GM23338 (cell line): Measurements from ENCODE around the gene DIO2. TPM values are rescaled to one million over a fixed set of nuclear protein-coding genes. Genes with fewer than 3 reads are reported as not detected.

Source experiments
- ATAC-seq: fragments of 200-7000 bp; cut with Tn5 transposase; 3 replicates; pipeline ENCODE4 v1.9.1; 2020
- DNase-seq: peaks from one replicate; pipeline ENCODE4 v3.0.0-alpha.2; 2015; ENCODE audit warnings: low spot score
- H2AFZ ChIP-seq: fragments of 200-600 bp; sonication (generic); 2 replicates; pipeline ENCODE4 v1.8.0; 2016; ENCODE audit warnings: antibody characterized with exemption, mild to moderate bottlenecking, moderate library complexity
- H3F3A ChIP-seq: fragments of 200-600 bp; sonication (generic); replicated peaks from 2 replicates; pipeline ENCODE4 v1.8.0; 2017; ENCODE audit warnings: antibody characterized with exemption, mixed run types, low read depth
- H3K27ac ChIP-seq: fragments of 200-600 bp; sonication (generic); 2 replicates; pipeline ENCODE4 v1.6.1; 2016; ENCODE audit warnings: low read depth
- H3K27me3 ChIP-seq: fragments of 200-600 bp; sonication (generic); 2 replicates; pipeline ENCODE4 v1.8.0; 2016; ENCODE audit warnings: mild to moderate bottlenecking, mixed run types, moderate library complexity; ENCODE audit not compliant: insufficient read depth
- H3K36me3 ChIP-seq: fragments of 200-600 bp; sonication (generic); 2 replicates; pipeline ENCODE4 v1.8.0; 2016; ENCODE audit warnings: mild to moderate bottlenecking; ENCODE audit not compliant: insufficient read depth
- H3K4me1 ChIP-seq: fragments of 200-600 bp; sonication (generic); 2 replicates; pipeline ENCODE4 v1.8.0; 2016; ENCODE audit warnings: mild to moderate bottlenecking, moderate library complexity; ENCODE audit not compliant: insufficient read depth
- H3K4me2 ChIP-seq: fragments of 200-600 bp; sonication (generic); 2 replicates; pipeline ENCODE4 v1.7.1; 2017; ENCODE audit warnings: mixed run types
- H3K4me3 ChIP-seq: fragments of 200-600 bp; sonication (generic); 2 replicates; pipeline ENCODE4 v1.6.1; 2016; ENCODE audit warnings: mixed run types
- H3K79me2 ChIP-seq: fragments of 200-600 bp; sonication (generic); replicated peaks from 2 replicates; pipeline ENCODE4 v1.8.0; 2017; ENCODE audit warnings: mild to moderate bottlenecking; ENCODE audit not compliant: insufficient read depth
- H3K9me2 ChIP-seq: fragments of 200-600 bp; sonication (generic); 2 replicates; pipeline ENCODE4 v1.8.0; 2017; ENCODE audit not compliant: insufficient read depth
- H4K20me1 ChIP-seq: fragments of 200-600 bp; sonication (generic); replicated peaks from 2 replicates; pipeline ENCODE4 v1.8.0; 2017; ENCODE audit warnings: mild to moderate bottlenecking; ENCODE audit not compliant: insufficient read depth
- H3K27ac Mint-ChIP-seq: 2 replicates; pipeline ENCODE4 v1.8.0; 2020; ENCODE audit warnings: inconsistent platforms, mild to moderate bottlenecking, moderate library complexity, mixed read lengths
- H3K27me3 Mint-ChIP-seq: 3 replicates; pipeline ENCODE4 v1.8.0; 2022; ENCODE audit warnings: low read depth, mild to moderate bottlenecking, moderate library complexity, mixed read lengths, inconsistent platforms; ENCODE audit not compliant: insufficient read depth, poor library complexity
- H3K36me3 Mint-ChIP-seq: 3 replicates; pipeline ENCODE4 v1.8.0; 2021; ENCODE audit warnings: low read depth, mild to moderate bottlenecking, inconsistent platforms, moderate library complexity, mixed read lengths
- H3K4me1 Mint-ChIP-seq: 3 replicates; pipeline ENCODE4 v1.8.0; 2020; ENCODE audit warnings: mild to moderate bottlenecking, inconsistent platforms, mixed read lengths
- H3K4me3 Mint-ChIP-seq: 3 replicates; pipeline ENCODE4 v1.8.0; 2021; ENCODE audit warnings: moderate library complexity, mild to moderate bottlenecking, inconsistent platforms, mixed read lengths
- H3K9me3 Mint-ChIP-seq: 3 replicates; pipeline ENCODE4 v1.8.0; 2020; ENCODE audit warnings: moderate library complexity, mild to moderate bottlenecking, inconsistent platforms, mixed read lengths
- CREB1 ChIP-seq: fragments of 250-450 bp; sonication (Bioruptor Pico); IDR thresholded peaks from 2 replicates; pipeline ENCODE4 v1.5.0; 2020; ENCODE audit warnings: low read depth, mild to moderate bottlenecking, moderate library complexity
- ETS1 ChIP-seq: IDR thresholded peaks from 2 replicates; pipeline ENCODE4 v1.6.1; 2016; ENCODE audit warnings: antibody characterized with exemption
- EZH2 ChIP-seq: fragments of 200-600 bp; sonication (generic); IDR thresholded peaks from one replicate; pipeline ENCODE4 v1.8.0; 2017; ENCODE audit warnings: antibody characterized with exemption, mild to moderate bottlenecking, low read depth; ENCODE audit not compliant: unreplicated experiment
- EZH2phosphoT487 ChIP-seq: fragments of 200-600 bp; sonication (generic); IDR thresholded peaks from one replicate; pipeline ENCODE4 v1.8.1; 2018; ENCODE audit warnings: antibody characterized with exemption; ENCODE audit not compliant: unreplicated experiment
- JUNB ChIP-seq: IDR thresholded peaks from one replicate; pipeline ENCODE4 v1.6.1; 2016; ENCODE audit warnings: antibody characterized with exemption; ENCODE audit not compliant: unreplicated experiment
- NANOG ChIP-seq: IDR thresholded peaks from 2 replicates; pipeline ENCODE4 v1.6.1; 2016; ENCODE audit warnings: antibody characterized with exemption, borderline replicate concordance
- POLR2AphosphoS5 ChIP-seq: IDR thresholded peaks from 2 replicates; pipeline ENCODE4 v1.6.1; 2016; ENCODE audit warnings: antibody characterized with exemption, low read depth
- STAT1 ChIP-seq: IDR thresholded peaks from one replicate; pipeline ENCODE4 v1.6.1; 2016; ENCODE audit warnings: antibody characterized with exemption; ENCODE audit not compliant: unreplicated experiment
- ZNF114 ChIP-seq: fragments of 250-450 bp; sonication (Bioruptor Pico); IDR thresholded peaks from 2 replicates; pipeline ENCODE4 v1.5.0; 2020; ENCODE audit warnings: mild to moderate bottlenecking, moderate library complexity
- ZNF331 ChIP-seq: fragments of 250-450 bp; sonication (Bioruptor Pico); IDR thresholded peaks from 2 replicates; pipeline ENCODE4 v1.5.0; 2020; ENCODE audit warnings: low read depth, mild to moderate bottlenecking, moderate library complexity
- polyA plus RNA-seq: library from polyadenylated mRNA; unstranded; fragments of >200 nt; fragmentation: Nextera tagmentation; extraction: Ambion mirVana; gene quantifications from 2 replicates; pipeline ENCODE4 v1.2.1, GENCODE V29; 2016
- total RNA-seq: library from RNA; depleted of rRNA; stranded (reverse); fragments of >200 nt; shearing (Covaris generic); gene quantifications from 2 replicates; pipeline ENCODE4 v1.2.3, GENCODE V29; 2014
- TF ChIP-seq, protein P1 (sequence below): IDR thresholded peaks from one replicate; pipeline ENCODE4 v1.6.1; 2018; ENCODE audit warnings: antibody characterized with exemption; ENCODE audit not compliant: unreplicated experiment
- TF ChIP-seq, protein P2 (sequence below): fragments of 250-450 bp; sonication (Bioruptor Pico); IDR thresholded peaks from 2 replicates; pipeline ENCODE4 v1.5.0; 2020; ENCODE audit warnings: mild to moderate bottlenecking, moderate library complexity
- TF ChIP-seq, protein P3 (sequence below), 2 experiments: fragments of 200-600 bp in 1 of 2; sonication (generic) in 1 of 2; conservative IDR thresholded peaks; 2 replicates each; pipeline versions ENCODE4 v1.5.1 to v1.6.1; 2016 to 2017; ENCODE audit warnings: antibody characterized with exemption in 2 of 2, low read depth in 2 of 2, mild to moderate bottlenecking in 2 of 2, moderate library complexity in 1 of 2

Gene DIO2
- total and polyA plus RNA-seq, 2 experiments from 2014 or later, result 0.05 to 0.17 TPM

- H3K4me3 ChIP-seq, result no peak overlapping the region
- no peaks in the 10 kb centered on the region for H3F3A ChIP-seq
- H3K27me3 ChIP-seq, result no peaks in the 10 kb centered on the region
- H2AFZ ChIP-seq, result no peak overlapping the region; the same call in 1 of the 2 replicates
- no peaks in the 10 kb centered on the region for H3K4me1 ChIP-seq
- Mint-ChIP-seq H3K27me3 (no peaks in the 10 kb centered on the region), H3K4me1 (peaks cover 16% of the 10 kb centered on the region), H3K4me3 (no peak overlapping the region), H3K9me3 (no peaks in the 10 kb centered on the region), H3K27ac (no peak overlapping the region), H3K36me3 (no peaks in the 10 kb centered on the region)
- TF ChIP-seq POLR2AphosphoS5 (no peak), ZNF331 (CRISPR knock-in tag) (no peak), CREB1 (CRISPR knock-in tag) (no peak), ETS1 (no peak), NANOG (no peak), EZH2 (no peak), STAT1 (no peak), EZH2phosphoT487 (no peak), JUNB (no peak), ZNF114 (CRISPR knock-in tag) (no peak)
- TF ChIP-seq, protein P1, sequence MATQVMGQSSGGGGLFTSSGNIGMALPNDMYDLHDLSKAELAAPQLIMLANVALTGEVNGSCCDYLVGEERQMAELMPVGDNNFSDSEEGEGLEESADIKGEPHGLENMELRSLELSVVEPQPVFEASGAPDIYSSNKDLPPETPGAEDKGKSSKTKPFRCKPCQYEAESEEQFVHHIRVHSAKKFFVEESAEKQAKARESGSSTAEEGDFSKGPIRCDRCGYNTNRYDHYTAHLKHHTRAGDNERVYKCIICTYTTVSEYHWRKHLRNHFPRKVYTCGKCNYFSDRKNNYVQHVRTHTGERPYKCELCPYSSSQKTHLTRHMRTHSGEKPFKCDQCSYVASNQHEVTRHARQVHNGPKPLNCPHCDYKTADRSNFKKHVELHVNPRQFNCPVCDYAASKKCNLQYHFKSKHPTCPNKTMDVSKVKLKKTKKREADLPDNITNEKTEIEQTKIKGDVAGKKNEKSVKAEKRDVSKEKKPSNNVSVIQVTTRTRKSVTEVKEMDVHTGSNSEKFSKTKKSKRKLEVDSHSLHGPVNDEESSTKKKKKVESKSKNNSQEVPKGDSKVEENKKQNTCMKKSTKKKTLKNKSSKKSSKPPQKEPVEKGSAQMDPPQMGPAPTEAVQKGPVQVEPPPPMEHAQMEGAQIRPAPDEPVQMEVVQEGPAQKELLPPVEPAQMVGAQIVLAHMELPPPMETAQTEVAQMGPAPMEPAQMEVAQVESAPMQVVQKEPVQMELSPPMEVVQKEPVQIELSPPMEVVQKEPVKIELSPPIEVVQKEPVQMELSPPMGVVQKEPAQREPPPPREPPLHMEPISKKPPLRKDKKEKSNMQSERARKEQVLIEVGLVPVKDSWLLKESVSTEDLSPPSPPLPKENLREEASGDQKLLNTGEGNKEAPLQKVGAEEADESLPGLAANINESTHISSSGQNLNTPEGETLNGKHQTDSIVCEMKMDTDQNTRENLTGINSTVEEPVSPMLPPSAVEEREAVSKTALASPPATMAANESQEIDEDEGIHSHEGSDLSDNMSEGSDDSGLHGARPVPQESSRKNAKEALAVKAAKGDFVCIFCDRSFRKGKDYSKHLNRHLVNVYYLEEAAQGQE, result no peak
- TF ChIP-seq, protein P2, sequence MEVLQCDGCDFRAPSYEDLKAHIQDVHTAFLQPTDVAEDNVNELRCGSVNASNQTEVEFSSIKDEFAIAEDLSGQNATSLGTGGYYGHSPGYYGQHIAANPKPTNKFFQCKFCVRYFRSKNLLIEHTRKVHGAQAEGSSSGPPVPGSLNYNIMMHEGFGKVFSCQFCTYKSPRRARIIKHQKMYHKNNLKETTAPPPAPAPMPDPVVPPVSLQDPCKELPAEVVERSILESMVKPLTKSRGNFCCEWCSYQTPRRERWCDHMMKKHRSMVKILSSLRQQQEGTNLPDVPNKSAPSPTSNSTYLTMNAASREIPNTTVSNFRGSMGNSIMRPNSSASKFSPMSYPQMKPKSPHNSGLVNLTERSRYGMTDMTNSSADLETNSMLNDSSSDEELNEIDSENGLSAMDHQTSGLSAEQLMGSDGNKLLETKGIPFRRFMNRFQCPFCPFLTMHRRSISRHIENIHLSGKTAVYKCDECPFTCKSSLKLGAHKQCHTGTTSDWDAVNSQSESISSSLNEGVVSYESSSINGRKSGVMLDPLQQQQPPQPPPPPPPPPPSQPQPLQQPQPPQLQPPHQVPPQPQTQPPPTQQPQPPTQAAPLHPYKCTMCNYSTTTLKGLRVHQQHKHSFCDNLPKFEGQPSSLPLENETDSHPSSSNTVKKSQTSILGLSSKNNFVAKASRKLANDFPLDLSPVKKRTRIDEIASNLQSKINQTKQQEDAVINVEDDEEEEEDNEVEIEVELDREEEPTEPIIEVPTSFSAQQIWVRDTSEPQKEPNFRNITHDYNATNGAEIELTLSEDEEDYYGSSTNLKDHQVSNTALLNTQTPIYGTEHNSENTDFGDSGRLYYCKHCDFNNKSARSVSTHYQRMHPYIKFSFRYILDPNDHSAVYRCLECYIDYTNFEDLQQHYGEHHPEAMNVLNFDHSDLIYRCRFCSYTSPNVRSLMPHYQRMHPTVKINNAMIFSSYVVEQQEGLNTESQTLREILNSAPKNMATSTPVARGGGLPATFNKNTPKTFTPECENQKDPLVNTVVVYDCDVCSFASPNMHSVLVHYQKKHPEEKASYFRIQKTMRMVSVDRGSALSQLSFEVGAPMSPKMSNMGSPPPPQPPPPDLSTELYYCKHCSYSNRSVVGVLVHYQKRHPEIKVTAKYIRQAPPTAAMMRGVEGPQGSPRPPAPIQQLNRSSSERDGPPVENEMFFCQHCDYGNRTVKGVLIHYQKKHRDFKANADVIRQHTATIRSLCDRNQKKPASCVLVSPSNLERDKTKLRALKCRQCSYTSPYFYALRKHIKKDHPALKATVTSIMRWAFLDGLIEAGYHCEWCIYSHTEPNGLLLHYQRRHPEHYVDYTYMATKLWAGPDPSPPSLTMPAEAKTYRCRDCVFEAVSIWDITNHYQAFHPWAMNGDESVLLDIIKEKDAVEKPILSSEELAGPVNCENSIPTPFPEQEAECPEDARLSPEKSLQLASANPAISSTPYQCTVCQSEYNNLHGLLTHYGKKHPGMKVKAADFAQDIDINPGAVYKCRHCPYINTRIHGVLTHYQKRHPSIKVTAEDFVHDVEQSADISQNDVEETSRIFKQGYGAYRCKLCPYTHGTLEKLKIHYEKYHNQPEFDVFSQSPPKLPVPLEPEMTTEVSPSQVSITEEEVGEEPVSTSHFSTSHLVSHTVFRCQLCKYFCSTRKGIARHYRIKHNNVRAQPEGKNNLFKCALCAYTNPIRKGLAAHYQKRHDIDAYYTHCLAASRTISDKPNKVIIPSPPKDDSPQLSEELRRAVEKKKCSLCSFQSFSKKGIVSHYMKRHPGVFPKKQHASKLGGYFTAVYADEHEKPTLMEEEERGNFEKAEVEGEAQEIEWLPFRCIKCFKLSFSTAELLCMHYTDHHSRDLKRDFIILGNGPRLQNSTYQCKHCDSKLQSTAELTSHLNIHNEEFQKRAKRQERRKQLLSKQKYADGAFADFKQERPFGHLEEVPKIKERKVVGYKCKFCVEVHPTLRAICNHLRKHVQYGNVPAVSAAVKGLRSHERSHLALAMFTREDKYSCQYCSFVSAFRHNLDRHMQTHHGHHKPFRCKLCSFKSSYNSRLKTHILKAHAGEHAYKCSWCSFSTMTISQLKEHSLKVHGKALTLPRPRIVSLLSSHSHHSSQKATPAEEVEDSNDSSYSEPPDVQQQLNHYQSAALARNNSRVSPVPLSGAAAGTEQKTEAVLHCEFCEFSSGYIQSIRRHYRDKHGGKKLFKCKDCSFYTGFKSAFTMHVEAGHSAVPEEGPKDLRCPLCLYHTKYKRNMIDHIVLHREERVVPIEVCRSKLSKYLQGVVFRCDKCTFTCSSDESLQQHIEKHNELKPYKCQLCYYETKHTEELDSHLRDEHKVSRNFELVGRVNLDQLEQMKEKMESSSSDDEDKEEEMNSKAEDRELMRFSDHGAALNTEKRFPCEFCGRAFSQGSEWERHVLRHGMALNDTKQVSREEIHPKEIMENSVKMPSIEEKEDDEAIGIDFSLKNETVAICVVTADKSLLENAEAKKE (CRISPR knock-in tag), result no peak
- TF ChIP-seq, protein P3, sequence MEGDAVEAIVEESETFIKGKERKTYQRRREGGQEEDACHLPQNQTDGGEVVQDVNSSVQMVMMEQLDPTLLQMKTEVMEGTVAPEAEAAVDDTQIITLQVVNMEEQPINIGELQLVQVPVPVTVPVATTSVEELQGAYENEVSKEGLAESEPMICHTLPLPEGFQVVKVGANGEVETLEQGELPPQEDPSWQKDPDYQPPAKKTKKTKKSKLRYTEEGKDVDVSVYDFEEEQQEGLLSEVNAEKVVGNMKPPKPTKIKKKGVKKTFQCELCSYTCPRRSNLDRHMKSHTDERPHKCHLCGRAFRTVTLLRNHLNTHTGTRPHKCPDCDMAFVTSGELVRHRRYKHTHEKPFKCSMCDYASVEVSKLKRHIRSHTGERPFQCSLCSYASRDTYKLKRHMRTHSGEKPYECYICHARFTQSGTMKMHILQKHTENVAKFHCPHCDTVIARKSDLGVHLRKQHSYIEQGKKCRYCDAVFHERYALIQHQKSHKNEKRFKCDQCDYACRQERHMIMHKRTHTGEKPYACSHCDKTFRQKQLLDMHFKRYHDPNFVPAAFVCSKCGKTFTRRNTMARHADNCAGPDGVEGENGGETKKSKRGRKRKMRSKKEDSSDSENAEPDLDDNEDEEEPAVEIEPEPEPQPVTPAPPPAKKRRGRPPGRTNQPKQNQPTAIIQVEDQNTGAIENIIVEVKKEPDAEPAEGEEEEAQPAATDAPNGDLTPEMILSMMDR (conservative IDR thresholded peaks at IDR 0.05; ENCODE audit: low read depth in 2 of 2), result no peak
- DNase-seq (no peak), ATAC-seq (no peak)
- 0 out of 2 replicates have a peak, but pooled peaks cover 11% of the 10 kb centered on the region for H3K9me2 ChIP-seq
- H4K20me1 ChIP-seq, result no peaks in the 10 kb centered on the region
- H3K36me3 ChIP-seq, result no peaks in the 10 kb centered on the region
- no peaks in the 10 kb centered on the region for H3K79me2 ChIP-seq
- no peak overlapping the region for H3K4me2 ChIP-seq
- H3K27ac ChIP-seq, result no peak overlapping the region
These were observed 38.8 kb downstream of the DIO2 start for GRCh38 chr14:80172375-80173051.
